Gastrocnemius medialis (tissue), 4 donors: ENCODE results near the gene PPP1R12B.

Source experiments
- CTCF ChIP-seq, 5 experiments: fragments of 450-650 bp in 3 of 5; fragments of 200-600 bp in 2 of 5; sonication (generic) in 2 of 5; IDR thresholded peaks in 4 of 5; conservative IDR thresholded peaks in 1 of 5; 1 replicate in 4 of 5; 2 replicates in 1 of 5; pipeline ENCODE4 v1.5.1; 2016 to 2019; ENCODE audit warnings: antibody characterized with exemption in 5 of 5, mild to moderate bottlenecking in 3 of 5, moderate library complexity in 3 of 5
- POLR2A ChIP-seq, 2 donors: fragments of 450-650 bp; IDR thresholded peaks; one replicate each; pipeline ENCODE4 v1.6.1; 2017; ENCODE audit warnings: antibody characterized with exemption in 2 of 2, mild to moderate bottlenecking in 2 of 2, moderate library complexity in 2 of 2

DNA sequence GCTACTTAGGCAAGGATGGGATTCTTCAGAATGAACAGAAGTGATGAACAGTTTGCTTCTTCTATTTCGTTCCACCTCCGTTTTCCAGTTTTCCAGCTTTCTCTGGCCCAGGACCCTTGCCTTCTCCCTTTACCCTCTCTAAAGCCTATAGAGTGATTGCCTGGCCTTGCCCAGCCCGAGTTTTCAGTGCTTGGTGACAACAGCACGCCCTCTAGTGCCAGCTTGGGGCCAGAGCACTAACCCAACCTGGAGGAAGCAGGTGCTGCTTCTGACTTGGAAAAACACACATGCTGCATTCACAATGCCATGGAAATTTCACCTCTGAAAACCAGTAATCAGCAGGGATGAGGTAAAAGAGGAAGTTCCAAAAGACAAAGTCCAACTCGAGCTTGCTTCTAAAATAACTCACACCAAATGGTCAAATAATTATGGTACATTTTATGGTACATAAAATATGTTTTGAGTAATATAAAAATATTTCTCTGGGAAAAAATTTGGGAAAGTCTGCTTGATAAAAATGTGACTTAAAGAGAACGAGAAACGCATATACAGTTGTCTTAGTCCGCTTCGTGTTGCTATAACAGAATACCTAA is 32.8 kb upstream of the PPP1R12B start:
- no peak for TF ChIP-seq POLR2A (IDR thresholded peaks at IDR 0.05)
- peak; percentile 70 to 91 (median 82) for TF ChIP-seq CTCF (IDR thresholded peaks at IDR 0.05 in 4 of 5, conservative IDR thresholded peaks at IDR 0.05 in 1 of 5)
